Measurements from ENCODE around the gene SGTA. TPM values are rescaled to one million over a fixed set of nuclear protein-coding genes. Genes with fewer than 3 reads are reported as not detected.

SGTA gene
- total and polyA plus RNA-seq, 2 of the 4 experiments (the other 2 are of a cell fraction) = 17.4 to 72.9 TPM

GRCh38 chr19:2767688-2768087, 15.4 kb downstream of the SGTA start:
- Histone ChIP-seq H2BK5ac (ENCODE audit: low read depth, low read length, poor library complexity, severe bottlenecking) (no peak overlapping the region), H4K8ac (ENCODE audit: low read depth in 2 of 2, low read length in 2 of 2) (no peak overlapping the region), H3K9ac (ENCODE audit: low read depth, low read length) (no peak overlapping the region), H3K79me1 (ENCODE audit: low read depth in 1 of 2, low read length in 2 of 2) (peaks cover 0 to 44% of the 10 kb centered on the region in 2 experiments; a peak in 2 of 4 replicates), H2AK5ac (ENCODE audit: low read depth, low read length) (no peak overlapping the region), H3K4me2 (ENCODE audit: low read depth, low read length) (no peak overlapping the region), H2AK9ac (replicated peaks; ENCODE audit: low read depth, low read length, poor library complexity) (no peak overlapping the region), H2BK20ac (ENCODE audit: low read depth, low read length) (no peak overlapping the region), H3K56ac (ENCODE audit: extremely low read depth, insufficient read depth, low read length) (no peak overlapping the region), H3K9me1 (ENCODE audit: insufficient read depth, low read length) (no peaks in the 10 kb centered on the region), H3K36me3 (ENCODE audit: control insufficient read depth, insufficient read depth, low read length) (peaks cover 45% of the 10 kb centered on the region), H3K9me3 (ENCODE audit: control insufficient read depth, insufficient read depth, low read length) (no peaks in the 10 kb centered on the region), H2BK120ac (ENCODE audit: low read depth, low read length) (no peak overlapping the region), H3K23ac (ENCODE audit: low read depth, low read length) (no peak overlapping the region), H3K27ac (ENCODE audit: insufficient read depth, low read length) (no peak overlapping the region), H3K4me3 (ENCODE audit: insufficient read depth, low read depth, low read length) (no peak overlapping the region), H3K27me3 (ENCODE audit: control insufficient read depth, insufficient read depth, low read length) (no peaks in the 10 kb centered on the region), H4K91ac (ENCODE audit: insufficient read depth, low read depth, low read length) (no peak overlapping the region), H3K14ac (replicated peaks; ENCODE audit: low read depth, low read length) (no peak overlapping the region), H2BK15ac (ENCODE audit: low read depth, low read length) (no peak overlapping the region), H2AFZ (replicated peaks; ENCODE audit: low read length, poor library complexity) (no peak overlapping the region), H4K20me1 (ENCODE audit: insufficient read depth, low read length) (peaks cover 52% of the 10 kb centered on the region), H3K18ac (ENCODE audit: low read depth, low read length) (no peak overlapping the region), H4K5ac (ENCODE audit: low read depth, low read length) (no peak overlapping the region), H3K4ac (ENCODE audit: low read depth, low read length) (no peak overlapping the region), H3K4me1 (ENCODE audit: control insufficient read depth, insufficient read depth, low read length) (peaks cover 2% of the 10 kb centered on the region; the same call in 1 of the 2 replicates)
- no peak for DNase-seq
- in situ Hi-C loops (cut with MboI; ENCODE audit: low sequenced_read_pairs) (no loop called here), dilution Hi-C loops (cut with HindIII; ENCODE audit: low sequenced_read_pairs, unreplicated experiment) (no loop called here), intact Hi-C loops (cut with micrococcal nuclease) (no loop called here)
- no peak for ATAC-seq (ENCODE audit: low read depth)
- POLR2A ChIA-PET (ENCODE audit: unreplicated experiment) = no interaction called here
- 100% methylated on average over 6 of the region's 19 CpGs; no CpG with 5 or more reads in 1 of the 2 experiments for WGBS, 2 experiments (ENCODE audit: extremely low coverage in 2 of 2, insufficient read length in 1 of 2)
- TF ChIP-seq MAZ (IDR thresholded peaks at IDR 0.05; ENCODE audit: borderline replicate concordance, low read depth, low read length) (no peak), CEBPB (IDR thresholded peaks at IDR 0.05; ENCODE audit: low read depth, low read length) (no peak), FOS (IDR thresholded peaks at IDR 0.05; ENCODE audit: low read depth, low read length) (no peak), RFX5 (IDR thresholded peaks at IDR 0.05; ENCODE audit: low read depth, low read length) (no peak), MXI1 (IDR thresholded peaks at IDR 0.05; ENCODE audit: borderline replicate concordance, low read depth, low read length) (no peak), RCOR1 (IDR thresholded peaks at IDR 0.05; ENCODE audit: insufficient replicate concordance, low read length) (no peak), CHD1 (IDR thresholded peaks at IDR 0.05; ENCODE audit: low read depth, low read length) (no peak), CTCF (conservative IDR thresholded peaks at IDR 0.05; ENCODE audit: low read depth, low read length) (no peak)
- TF ChIP-seq, protein P1, sequence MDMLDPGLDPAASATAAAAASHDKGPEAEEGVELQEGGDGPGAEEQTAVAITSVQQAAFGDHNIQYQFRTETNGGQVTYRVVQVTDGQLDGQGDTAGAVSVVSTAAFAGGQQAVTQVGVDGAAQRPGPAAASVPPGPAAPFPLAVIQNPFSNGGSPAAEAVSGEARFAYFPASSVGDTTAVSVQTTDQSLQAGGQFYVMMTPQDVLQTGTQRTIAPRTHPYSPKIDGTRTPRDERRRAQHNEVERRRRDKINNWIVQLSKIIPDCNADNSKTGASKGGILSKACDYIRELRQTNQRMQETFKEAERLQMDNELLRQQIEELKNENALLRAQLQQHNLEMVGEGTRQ (IDR thresholded peaks at IDR 0.05; ENCODE audit: low read depth, low read length) = no peak
- TF ChIP-seq, protein P2, sequence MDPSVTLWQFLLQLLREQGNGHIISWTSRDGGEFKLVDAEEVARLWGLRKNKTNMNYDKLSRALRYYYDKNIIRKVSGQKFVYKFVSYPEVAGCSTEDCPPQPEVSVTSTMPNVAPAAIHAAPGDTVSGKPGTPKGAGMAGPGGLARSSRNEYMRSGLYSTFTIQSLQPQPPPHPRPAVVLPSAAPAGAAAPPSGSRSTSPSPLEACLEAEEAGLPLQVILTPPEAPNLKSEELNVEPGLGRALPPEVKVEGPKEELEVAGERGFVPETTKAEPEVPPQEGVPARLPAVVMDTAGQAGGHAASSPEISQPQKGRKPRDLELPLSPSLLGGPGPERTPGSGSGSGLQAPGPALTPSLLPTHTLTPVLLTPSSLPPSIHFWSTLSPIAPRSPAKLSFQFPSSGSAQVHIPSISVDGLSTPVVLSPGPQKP (IDR thresholded peaks at IDR 0.05; ENCODE audit: borderline replicate concordance, low read depth, low read length) = no peak
- BruUV-seq (replicated peaks) = no TSS peak
- CTCF ChIA-PET = no interaction called here

Measured in IMR-90 (cell line).